ENCODE results near the gene PYCARD. TPM values are rescaled to one million over a fixed set of nuclear protein-coding genes. Genes with fewer than 3 reads are reported as not detected.
A peak's percentile ranks its signal among the peaks of the same experiment; 100 is the strongest.
"Not testable (repeated sequence)": the region's sequence is repeated elsewhere in the genome, so short reads cannot be mapped to it uniquely, and the experiment has no call there.

PYCARD gene
- total RNA-seq, 1 experiment from 2014 or later, result 29.8 TPM

DNA sequence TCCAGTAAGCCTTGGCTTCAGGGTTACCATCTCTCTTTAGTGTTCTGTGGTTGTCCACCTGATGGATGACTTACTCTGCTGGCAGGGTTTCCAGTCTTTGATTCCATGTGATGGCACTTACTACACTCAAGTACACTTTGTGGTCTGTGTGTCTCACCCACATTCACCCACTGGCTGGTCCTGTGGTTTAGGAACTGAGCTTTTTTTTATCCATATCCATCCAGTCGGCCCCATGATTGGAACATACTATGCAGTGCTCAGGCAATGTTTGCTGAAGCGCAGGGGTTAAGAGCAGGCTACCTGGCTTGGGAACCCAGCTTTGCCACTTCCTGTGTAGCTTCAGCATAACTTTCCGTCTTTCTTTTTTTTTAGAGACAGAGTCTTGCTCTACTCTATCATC is 25.4 kb downstream of the PYCARD start:
- POLR2A ChIA-PET (ENCODE audit: unreplicated experiment), result no interaction called here
- intact Hi-C loops (cut with micrococcal nuclease), result no loop called here

GRCh38 chr16:31170048-31170447 is 32.5 kb downstream of the PYCARD start:
- H3K9ac ChIP-seq (ENCODE audit: low read length); H3K79me2 ChIP-seq (ENCODE audit: low read length); DNase-seq; intact Hi-C loops (cut with micrococcal nuclease); H3K4me1 ChIP-seq (ENCODE audit: insufficient read depth, low read length); POLR2A ChIA-PET (ENCODE audit: unreplicated experiment); CTCF ChIA-PET; BruUV-seq (replicated peaks); H3K9me3 ChIP-seq (ENCODE audit: low read length); ATAC-seq; H3K36me3 ChIP-seq (ENCODE audit: low read depth, low read length); H3K9me2 ChIP-seq (replicated peaks; ENCODE audit: low read length); H3K27ac ChIP-seq (ENCODE audit: low read length); H4K20me1 ChIP-seq (ENCODE audit: low read length); H3K4me2 ChIP-seq (ENCODE audit: low read length); H3K4me3 ChIP-seq (ENCODE audit: low read length); H2AFZ ChIP-seq (ENCODE audit: low read length); H3F3A ChIP-seq (ENCODE audit: low read length, unreplicated experiment); H3K27me3 ChIP-seq (ENCODE audit: low read length): not testable (repeated sequence)

More for the DNA sequence above, 25.4 kb downstream of the PYCARD start:
- TF ChIP-seq EZH2 (IDR thresholded peaks at IDR 0.05; ENCODE audit: low read length, unreplicated experiment) (no peak), EZH2phosphoT487 (IDR thresholded peaks at IDR 0.05; ENCODE audit: borderline replicate concordance, low read length) (no peak), CTCF (conservative IDR thresholded peaks at IDR 0.05; ENCODE audit: low read depth, low read length) (no peak)
- BruUV-seq (replicated peaks), result no TSS peak
- Histone ChIP-seq H3K27ac (ENCODE audit: low read length) (no peak overlapping the region), H3K9ac (ENCODE audit: low read length) (no peak overlapping the region), H3K79me2 (ENCODE audit: low read length) (peaks cover 29% of the 10 kb centered on the region), H4K20me1 (ENCODE audit: low read length) (peaks cover 17% of the 10 kb centered on the region), H3K27me3 (ENCODE audit: low read length) (no peaks in the 10 kb centered on the region), H3K36me3 (ENCODE audit: low read depth, low read length) (peaks cover 8% of the 10 kb centered on the region), H3K9me3 (ENCODE audit: low read length) (no peaks in the 10 kb centered on the region), H3K4me1 (ENCODE audit: insufficient read depth, low read length) (peaks cover 6% of the 10 kb centered on the region; the same call in 1 of the 2 replicates), H3K4me3 (ENCODE audit: low read length) (no peak overlapping the region), H3K9me2 (replicated peaks; ENCODE audit: low read length) (no peaks in the 10 kb centered on the region), H3F3A (ENCODE audit: low read length, unreplicated experiment) (no peaks in the 10 kb centered on the region), H3K4me2 (ENCODE audit: low read length) (no peak overlapping the region), H2AFZ (ENCODE audit: low read length) (no peak overlapping the region)
- CTCF ChIA-PET, result no interaction called here
- peak; percentile 73 for DNase-seq
- ATAC-seq, result no peak

DNA sequence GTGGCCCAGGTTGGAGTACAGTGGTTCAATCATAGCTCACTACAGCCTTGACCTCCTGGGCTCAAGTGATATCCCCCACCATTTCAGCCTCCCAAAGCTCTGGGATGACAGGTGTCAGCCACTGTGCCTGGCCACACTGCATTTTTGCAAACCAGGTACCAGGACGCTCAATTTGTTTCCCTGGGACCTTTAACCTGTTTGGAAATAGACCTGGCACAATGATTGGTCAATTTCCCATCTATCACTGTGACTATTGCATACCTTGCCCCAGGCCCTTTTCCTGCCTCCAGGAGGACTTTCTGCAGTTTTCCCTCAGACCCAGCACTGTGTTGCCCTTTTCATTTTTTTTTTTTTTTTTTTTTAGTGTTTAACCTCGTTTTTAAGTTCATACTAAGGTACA is 33.7 kb downstream of the PYCARD start:
- TF ChIP-seq EZH2phosphoT487 (IDR thresholded peaks at IDR 0.05; ENCODE audit: borderline replicate concordance, low read length), result no peak
- TF ChIP-seq CTCF (conservative IDR thresholded peaks at IDR 0.05; ENCODE audit: low read depth, low read length), result no peak
- TF ChIP-seq EZH2 (IDR thresholded peaks at IDR 0.05; ENCODE audit: low read length, unreplicated experiment), result no peak
- no peak for ATAC-seq
- no peaks in the 10 kb centered on the region for H3K36me3 ChIP-seq (ENCODE audit: low read depth, low read length)
- no peaks in the 10 kb centered on the region for H3F3A ChIP-seq (ENCODE audit: low read length, unreplicated experiment)
- intact Hi-C loops (cut with micrococcal nuclease), result no loop called here
- no TSS peak for BruUV-seq (replicated peaks)
- H3K4me1 ChIP-seq (ENCODE audit: insufficient read depth, low read length), result no peaks in the 10 kb centered on the region; the same call in 1 of the 2 replicates
- ChIA-PET CTCF (no interaction called here), POLR2A (ENCODE audit: unreplicated experiment) (no interaction called here)
- no peak overlapping the region for H3K4me2 ChIP-seq (ENCODE audit: low read length)
- no peak overlapping the region for H3K4me3 ChIP-seq (ENCODE audit: low read length)
- no peak overlapping the region for H3K27ac ChIP-seq (ENCODE audit: low read length)
- no peaks in the 10 kb centered on the region for H3K9me2 ChIP-seq (replicated peaks; ENCODE audit: low read length)
- H3K79me2 ChIP-seq (ENCODE audit: low read length), result no peaks in the 10 kb centered on the region
- H2AFZ ChIP-seq (ENCODE audit: low read length), result no peak overlapping the region
- H3K9me3 ChIP-seq (ENCODE audit: low read length), result no peaks in the 10 kb centered on the region
- H3K27me3 ChIP-seq (ENCODE audit: low read length), result no peaks in the 10 kb centered on the region
- no peaks in the 10 kb centered on the region for H4K20me1 ChIP-seq (ENCODE audit: low read length)
- H3K9ac ChIP-seq (ENCODE audit: low read length), result no peak overlapping the region
- peak; percentile 62 for DNase-seq
